ENCODE results near the gene GLT8D1. TPM values are rescaled to one million over a fixed set of nuclear protein-coding genes. Genes with fewer than 3 reads are reported as not detected.

The GLT8D1 gene
- total and polyA plus RNA-seq, 2 of the 13 experiments (the other 11 are each of a cell fraction or from before 2014, with no cell fraction given), result 110 to 121 TPM

- CTCF ChIA-PET (ENCODE audit: low intra/inter-chr PET ratio, low total read pairs), result no interaction called here
- Histone ChIP-seq H3K4me3 (replicated peaks in 1 of 3; ENCODE audit: insufficient read depth in 1 of 3, low read depth in 2 of 3, low read length in 3 of 3) (no peak overlapping the region), H2AFZ (ENCODE audit: low read length) (no peak overlapping the region), H3K27ac (ENCODE audit: extremely low read length, insufficient read depth, low read length) (peak overlapping the region; percentile 65), H3K4me2 (ENCODE audit: low read depth, low read length) (peak overlapping the region; percentile 47), H4K20me1 (ENCODE audit: insufficient read depth, low read length) (no peaks in the 10 kb centered on the region), H3K79me2 (ENCODE audit: insufficient read depth, low read length) (peaks cover 9% of the 10 kb centered on the region), H3K4me1 (ENCODE audit: insufficient read depth, low read length) (peaks cover 48% of the 10 kb centered on the region), H3K9me3 (ENCODE audit: low read length) (no peaks in the 10 kb centered on the region), H3K27me3 (ENCODE audit: control insufficient read depth in 1 of 2, insufficient read depth in 2 of 2, low read length in 2 of 2) (no peaks in the 10 kb centered on the region), H3K9ac (ENCODE audit: insufficient read depth, low read depth, low read length) (peak overlapping the region; percentile 36; the same call in 1 of the 2 replicates), H3K36me3 (replicated peaks in 1 of 2; ENCODE audit: control insufficient read depth in 1 of 2, insufficient read depth in 2 of 2, low read length in 2 of 2) (peaks cover 1 to 6% of the 10 kb centered on the region in 2 experiments; a peak in 1 of 5 replicates)
- POLR2A ChIA-PET, result interaction anchor here (0.9 kb wide), 1 partner anchor 25 kb away, joined by 3 read pairs; no protein-coding TSS in a partner anchor
- peak; percentile 59 for DNase-seq (ENCODE audit: low spot score)
- ATAC-seq, result peak; percentile 59
- in situ Hi-C loops (cut with HindIII; ENCODE audit: extremely low pct_ligation_motif_present, low pct_unique_long_range_greater_than_20kb), result no loop called here
- FAIRE-seq, result no peak
- WGBS (ENCODE audit: low lambda C conversion rate), result 74% methylated on average over 17 of the region's 17 CpGs
- BruUV-seq (replicated peaks), result no TSS peak
- intact Hi-C loops (cut with micrococcal nuclease; ENCODE audit: unreplicated experiment), result no loop called here
- TF ChIP-seq, protein P1, sequence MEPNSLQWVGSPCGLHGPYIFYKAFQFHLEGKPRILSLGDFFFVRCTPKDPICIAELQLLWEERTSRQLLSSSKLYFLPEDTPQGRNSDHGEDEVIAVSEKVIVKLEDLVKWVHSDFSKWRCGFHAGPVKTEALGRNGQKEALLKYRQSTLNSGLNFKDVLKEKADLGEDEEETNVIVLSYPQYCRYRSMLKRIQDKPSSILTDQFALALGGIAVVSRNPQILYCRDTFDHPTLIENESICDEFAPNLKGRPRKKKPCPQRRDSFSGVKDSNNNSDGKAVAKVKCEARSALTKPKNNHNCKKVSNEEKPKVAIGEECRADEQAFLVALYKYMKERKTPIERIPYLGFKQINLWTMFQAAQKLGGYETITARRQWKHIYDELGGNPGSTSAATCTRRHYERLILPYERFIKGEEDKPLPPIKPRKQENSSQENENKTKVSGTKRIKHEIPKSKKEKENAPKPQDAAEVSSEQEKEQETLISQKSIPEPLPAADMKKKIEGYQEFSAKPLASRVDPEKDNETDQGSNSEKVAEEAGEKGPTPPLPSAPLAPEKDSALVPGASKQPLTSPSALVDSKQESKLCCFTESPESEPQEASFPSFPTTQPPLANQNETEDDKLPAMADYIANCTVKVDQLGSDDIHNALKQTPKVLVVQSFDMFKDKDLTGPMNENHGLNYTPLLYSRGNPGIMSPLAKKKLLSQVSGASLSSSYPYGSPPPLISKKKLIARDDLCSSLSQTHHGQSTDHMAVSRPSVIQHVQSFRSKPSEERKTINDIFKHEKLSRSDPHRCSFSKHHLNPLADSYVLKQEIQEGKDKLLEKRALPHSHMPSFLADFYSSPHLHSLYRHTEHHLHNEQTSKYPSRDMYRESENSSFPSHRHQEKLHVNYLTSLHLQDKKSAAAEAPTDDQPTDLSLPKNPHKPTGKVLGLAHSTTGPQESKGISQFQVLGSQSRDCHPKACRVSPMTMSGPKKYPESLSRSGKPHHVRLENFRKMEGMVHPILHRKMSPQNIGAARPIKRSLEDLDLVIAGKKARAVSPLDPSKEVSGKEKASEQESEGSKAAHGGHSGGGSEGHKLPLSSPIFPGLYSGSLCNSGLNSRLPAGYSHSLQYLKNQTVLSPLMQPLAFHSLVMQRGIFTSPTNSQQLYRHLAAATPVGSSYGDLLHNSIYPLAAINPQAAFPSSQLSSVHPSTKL (CRISPR knock-in tag; IDR thresholded peaks at IDR 0.05), result 0 out of 2 replicates have a peak, but pooled peaks have one; percentile 22
- TF ChIP-seq TAF15 (IDR thresholded peaks at IDR 0.05; ENCODE audit: low read depth, low read length, poor library complexity, severe bottlenecking) (no peak), HDAC2 (CRISPR knock-in tag; IDR thresholded peaks at IDR 0.05) (no peak), MAX (IDR thresholded peaks at IDR 0.05) (peak; percentile 47), ZNF740 (CRISPR knock-in tag; IDR thresholded peaks at IDR 0.05) (no peak), ETV5 (CRISPR knock-in tag; IDR thresholded peaks at IDR 0.05; ENCODE audit: borderline replicate concordance) (peak; percentile 42; the same call in 1 of the 2 replicates), PPARG (CRISPR knock-in tag; conservative IDR thresholded peaks at IDR 0.05) (no peak), PRMT3 (CRISPR knock-in tag; IDR thresholded peaks at IDR 0.05; ENCODE audit: borderline replicate concordance, low read depth) (no peak), MAFF (IDR thresholded peaks at IDR 0.05; ENCODE audit: low read depth, low read length) (no peak), ZNF138 (CRISPR knock-in tag; IDR thresholded peaks at IDR 0.05; ENCODE audit: low read depth) (no peak)
- TF ChIP-seq, protein P2, sequence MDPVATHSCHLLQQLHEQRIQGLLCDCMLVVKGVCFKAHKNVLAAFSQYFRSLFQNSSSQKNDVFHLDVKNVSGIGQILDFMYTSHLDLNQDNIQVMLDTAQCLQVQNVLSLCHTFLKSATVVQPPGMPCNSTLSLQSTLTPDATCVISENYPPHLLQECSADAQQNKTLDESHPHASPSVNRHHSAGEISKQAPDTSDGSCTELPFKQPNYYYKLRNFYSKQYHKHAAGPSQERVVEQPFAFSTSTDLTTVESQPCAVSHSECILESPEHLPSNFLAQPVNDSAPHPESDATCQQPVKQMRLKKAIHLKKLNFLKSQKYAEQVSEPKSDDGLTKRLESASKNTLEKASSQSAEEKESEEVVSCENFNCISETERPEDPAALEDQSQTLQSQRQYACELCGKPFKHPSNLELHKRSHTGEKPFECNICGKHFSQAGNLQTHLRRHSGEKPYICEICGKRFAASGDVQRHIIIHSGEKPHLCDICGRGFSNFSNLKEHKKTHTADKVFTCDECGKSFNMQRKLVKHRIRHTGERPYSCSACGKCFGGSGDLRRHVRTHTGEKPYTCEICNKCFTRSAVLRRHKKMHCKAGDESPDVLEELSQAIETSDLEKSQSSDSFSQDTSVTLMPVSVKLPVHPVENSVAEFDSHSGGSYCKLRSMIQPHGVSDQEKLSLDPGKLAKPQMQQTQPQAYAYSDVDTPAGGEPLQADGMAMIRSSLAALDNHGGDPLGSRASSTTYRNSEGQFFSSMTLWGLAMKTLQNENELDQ (CRISPR knock-in tag; IDR thresholded peaks at IDR 0.05; ENCODE audit: borderline replicate concordance), result no peak
- TF ChIP-seq, protein P3, sequence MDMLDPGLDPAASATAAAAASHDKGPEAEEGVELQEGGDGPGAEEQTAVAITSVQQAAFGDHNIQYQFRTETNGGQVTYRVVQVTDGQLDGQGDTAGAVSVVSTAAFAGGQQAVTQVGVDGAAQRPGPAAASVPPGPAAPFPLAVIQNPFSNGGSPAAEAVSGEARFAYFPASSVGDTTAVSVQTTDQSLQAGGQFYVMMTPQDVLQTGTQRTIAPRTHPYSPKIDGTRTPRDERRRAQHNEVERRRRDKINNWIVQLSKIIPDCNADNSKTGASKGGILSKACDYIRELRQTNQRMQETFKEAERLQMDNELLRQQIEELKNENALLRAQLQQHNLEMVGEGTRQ (IDR thresholded peaks at IDR 0.05; ENCODE audit: low read depth, low read length), result no peak
- TF ChIP-seq, protein P3 (CRISPR knock-in tag; IDR thresholded peaks at IDR 0.05; ENCODE audit: borderline replicate concordance), result no peak
Observed at GRCh38 chr3:52712291-52713212, 7.0 kb upstream of the GLT8D1 start.

All from HepG2 (cell line).